Measurements from ENCODE around the gene TLCD3B.

The TLCD3B gene

DNA sequence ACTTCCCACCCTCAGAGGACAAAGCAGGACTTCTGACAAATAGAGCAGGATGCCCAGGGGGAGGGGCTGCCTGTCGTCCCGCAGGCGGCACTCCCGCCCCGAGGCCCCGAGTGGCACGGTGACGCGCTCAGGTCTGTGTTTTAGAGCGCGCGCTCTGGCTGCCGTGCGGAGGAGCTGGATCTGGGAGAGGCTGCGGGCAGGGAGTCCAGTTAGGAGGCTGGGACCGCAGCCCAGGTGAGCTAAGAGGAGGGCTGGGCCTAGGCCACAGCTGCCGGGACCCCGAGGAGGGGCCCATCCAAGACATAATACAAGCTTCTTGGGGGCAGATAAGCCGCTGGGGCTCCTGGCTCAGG, 26.7 kb downstream of the TLCD3B start:
- DNase-seq (ENCODE audit: low read depth): no peak
- no peak overlapping the region for H3K4me3 ChIP-seq (ENCODE audit: low read depth, low read length)
- TF ChIP-seq, protein P1, sequence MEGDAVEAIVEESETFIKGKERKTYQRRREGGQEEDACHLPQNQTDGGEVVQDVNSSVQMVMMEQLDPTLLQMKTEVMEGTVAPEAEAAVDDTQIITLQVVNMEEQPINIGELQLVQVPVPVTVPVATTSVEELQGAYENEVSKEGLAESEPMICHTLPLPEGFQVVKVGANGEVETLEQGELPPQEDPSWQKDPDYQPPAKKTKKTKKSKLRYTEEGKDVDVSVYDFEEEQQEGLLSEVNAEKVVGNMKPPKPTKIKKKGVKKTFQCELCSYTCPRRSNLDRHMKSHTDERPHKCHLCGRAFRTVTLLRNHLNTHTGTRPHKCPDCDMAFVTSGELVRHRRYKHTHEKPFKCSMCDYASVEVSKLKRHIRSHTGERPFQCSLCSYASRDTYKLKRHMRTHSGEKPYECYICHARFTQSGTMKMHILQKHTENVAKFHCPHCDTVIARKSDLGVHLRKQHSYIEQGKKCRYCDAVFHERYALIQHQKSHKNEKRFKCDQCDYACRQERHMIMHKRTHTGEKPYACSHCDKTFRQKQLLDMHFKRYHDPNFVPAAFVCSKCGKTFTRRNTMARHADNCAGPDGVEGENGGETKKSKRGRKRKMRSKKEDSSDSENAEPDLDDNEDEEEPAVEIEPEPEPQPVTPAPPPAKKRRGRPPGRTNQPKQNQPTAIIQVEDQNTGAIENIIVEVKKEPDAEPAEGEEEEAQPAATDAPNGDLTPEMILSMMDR (IDR thresholded peaks at IDR 0.05; ENCODE audit: low read depth, low read length, missing control alignments): no peak

DNA sequence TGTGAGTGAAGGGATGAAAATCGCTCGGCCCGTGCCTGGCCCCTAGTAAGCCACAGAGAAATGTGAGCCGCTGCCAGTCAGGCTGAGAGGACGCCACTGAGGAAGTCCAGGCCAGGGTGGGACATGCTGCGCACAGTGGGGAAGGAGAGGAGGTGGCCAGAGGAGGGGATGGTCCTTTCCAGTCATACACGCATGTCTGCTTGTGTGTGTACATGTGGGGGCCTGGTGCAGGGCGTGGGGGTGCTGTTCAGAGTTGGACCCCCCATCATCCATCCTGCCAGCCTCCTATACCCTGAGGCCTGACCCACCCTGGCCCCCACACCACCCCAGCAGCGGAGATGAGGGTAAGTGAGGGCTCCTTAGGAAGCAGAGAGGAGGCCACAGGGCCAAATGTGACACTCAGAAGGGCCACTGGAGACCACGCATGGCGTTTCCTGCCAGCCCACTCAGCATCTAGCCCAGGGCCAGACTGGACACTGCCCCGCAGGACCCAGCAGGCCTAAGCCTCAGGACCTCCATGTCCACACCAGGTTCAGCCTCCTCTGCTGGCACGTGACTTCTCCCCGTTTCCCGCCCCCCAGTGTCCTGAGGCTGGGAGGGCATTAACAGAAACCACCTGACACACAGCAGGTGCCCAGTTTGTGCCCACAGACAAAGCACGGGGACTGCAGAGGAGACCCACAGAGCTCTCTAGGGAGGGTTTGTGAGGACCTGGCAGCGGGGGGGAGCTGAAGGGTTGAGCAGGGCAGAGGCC, 27.2 kb downstream of the TLCD3B start:
- no peak for DNase-seq (ENCODE audit: low read depth)
- H3K4me3 ChIP-seq (ENCODE audit: low read depth, low read length): no peak overlapping the region
- TF ChIP-seq, protein P1 (IDR thresholded peaks at IDR 0.05; ENCODE audit: low read depth, low read length, missing control alignments): no peak

DNA sequence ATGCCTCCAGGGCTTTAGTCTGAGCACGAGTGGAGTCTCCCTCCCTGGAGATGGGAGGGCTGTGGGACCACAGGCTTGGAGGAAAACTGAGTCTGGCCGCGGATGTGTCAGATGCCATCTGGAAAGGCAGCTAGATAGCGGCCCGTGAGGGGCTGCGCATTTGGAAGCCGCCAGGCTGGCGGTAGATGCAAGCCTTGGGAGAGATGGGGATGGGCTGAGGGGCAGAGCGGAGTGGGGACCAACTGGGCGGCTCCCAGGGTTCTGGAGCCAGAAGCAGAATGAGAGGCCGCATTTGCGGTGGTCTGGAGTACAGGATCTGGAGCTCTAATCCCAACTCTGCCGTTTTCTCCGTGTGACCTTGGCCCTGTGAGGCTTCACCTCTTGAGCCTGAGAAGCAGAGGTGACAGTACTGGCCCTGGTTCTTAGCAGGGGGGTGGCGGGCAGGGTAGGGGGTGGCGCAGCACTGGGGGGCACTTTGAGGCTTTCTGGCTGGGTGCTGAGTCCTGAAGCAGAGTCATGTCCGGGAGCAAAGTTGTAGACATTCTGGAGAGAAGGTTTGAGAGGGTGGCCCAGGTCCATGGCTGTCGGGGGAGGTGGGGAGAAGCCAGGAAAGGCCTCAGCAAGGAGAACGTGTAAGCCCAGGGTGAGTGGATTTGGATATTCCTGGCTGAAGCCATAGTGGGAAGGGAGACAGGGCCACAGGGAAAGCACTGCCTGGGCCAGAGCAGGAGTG, 28.3 kb downstream of the TLCD3B start:
- no peak for DNase-seq (ENCODE audit: low read depth)
- no peak overlapping the region for H3K4me3 ChIP-seq (ENCODE audit: low read depth, low read length)
- TF ChIP-seq, protein P1 (IDR thresholded peaks at IDR 0.05; ENCODE audit: low read depth, low read length, missing control alignments): no peak

DNA sequence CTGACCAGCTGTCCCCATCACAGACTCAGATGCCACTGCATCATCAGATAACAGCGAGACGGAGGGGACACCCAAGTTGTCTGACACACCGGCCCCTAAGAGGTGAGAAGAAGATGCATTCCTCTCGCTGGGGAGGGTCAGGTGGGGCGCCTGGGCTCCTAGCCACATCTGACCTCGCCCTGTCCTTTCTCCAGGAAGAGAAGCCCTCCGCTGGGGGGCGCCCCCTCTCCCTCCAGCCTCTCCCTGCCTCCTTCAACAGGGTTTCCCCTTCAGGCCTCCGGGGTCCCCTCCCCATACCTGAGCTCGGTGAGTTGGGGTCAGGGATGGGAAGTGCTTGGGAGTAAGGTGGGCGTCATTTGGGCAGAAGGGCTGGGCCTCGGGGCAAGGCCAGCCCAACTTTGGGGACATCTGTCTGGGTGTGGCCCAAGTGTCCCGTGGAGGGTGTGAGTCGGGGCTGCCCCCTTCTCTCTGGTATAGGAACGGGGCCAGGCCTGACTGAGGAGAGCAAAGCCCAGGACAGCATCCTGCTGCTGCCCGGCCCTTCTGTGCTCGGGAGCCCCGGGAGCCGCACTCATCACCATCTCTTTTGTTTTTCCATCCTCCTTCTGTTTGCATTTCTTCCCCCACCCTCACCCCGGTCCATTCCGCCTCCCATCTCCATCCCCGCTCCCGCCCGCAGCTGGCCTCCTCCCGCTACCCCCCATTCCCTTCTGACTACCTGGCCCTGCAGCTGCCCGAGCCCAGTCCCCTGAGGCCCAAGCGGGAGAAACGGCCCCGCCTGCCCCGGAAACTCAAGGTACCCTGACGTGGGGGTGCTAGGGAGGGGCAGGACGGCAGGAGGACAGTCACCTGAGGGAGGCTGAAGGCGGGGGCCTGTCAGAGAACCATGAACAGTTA, 30.1 kb downstream of the TLCD3B start:
- DNase-seq (ENCODE audit: low read depth): no peak
- TF ChIP-seq, protein P1 (IDR thresholded peaks at IDR 0.05; ENCODE audit: low read depth, low read length, missing control alignments): no peak
- no peak overlapping the region for H3K4me3 ChIP-seq (ENCODE audit: low read depth, low read length)

DNA sequence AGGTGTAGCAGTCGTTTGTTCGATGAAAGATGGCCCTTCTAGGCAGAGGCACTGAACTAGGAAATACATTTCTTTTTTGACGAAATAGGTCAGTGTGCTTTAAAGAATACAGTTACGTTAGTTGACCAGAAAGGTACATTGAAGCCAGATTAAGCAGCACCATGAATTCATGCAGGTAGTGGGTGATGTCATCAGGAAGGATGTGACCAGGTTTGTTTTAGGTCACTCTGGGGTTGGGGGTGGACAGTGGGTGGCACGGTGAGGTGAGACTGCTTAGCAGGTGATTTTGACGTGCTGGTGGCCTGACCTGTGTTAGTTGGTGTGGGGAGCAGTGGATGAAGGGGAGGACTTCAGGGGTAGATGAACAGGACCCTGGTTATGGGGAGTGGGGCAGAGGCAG, 31.5 kb downstream of the TLCD3B start:
- DNase-seq (ENCODE audit: low read depth): no peak
- TF ChIP-seq, protein P1 (IDR thresholded peaks at IDR 0.05; ENCODE audit: low read depth, low read length, missing control alignments): no peak

DNA sequence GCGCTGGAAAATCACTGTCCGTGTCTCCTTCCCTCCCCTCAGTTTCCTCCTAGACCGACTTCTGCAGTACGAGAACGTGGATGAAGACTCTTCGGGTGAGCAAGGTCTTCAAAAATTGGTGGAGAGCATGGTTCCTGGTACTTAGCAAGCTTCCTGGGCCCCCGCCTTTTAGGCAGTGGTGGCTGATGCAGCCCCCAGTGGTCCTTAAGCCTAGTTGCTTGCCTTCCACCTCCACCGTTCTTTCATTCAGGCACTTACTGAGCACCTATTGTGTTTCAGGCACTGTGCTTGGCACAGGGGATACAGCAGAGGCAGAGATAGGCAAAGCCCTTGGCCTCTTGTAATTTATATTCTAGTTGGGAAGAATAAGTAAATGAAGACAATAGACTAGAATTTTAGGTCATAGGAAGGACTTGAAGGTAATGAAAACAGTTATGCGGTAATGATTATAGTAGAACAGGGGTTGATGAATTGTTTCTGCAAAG, 34.3 kb downstream of the TLCD3B start:
- no peak for DNase-seq (ENCODE audit: low read depth)
- TF ChIP-seq, protein P1 (IDR thresholded peaks at IDR 0.05; ENCODE audit: low read depth, low read length, missing control alignments): no peak
- H3K4me3 ChIP-seq (ENCODE audit: low read depth, low read length): peak overlapping the region; percentile 80

More for the DNA sequence above, 31.5 kb downstream of the TLCD3B start:
- H3K4me3 ChIP-seq (ENCODE audit: low read depth, low read length): no peak overlapping the region

Measured in GM12864 (cell line).